GM10248 (cell line): ENCODE data around the gene POLR1D.

Experiments used
- CTCF ChIA-PET: fragments of 300-600 bp; sonication (Branson Sonifier 250); formaldehyde crosslinking; extraction: SDS; loops from one replicate; lab custom pipeline; 2021; ENCODE audit warnings: antibody characterized with exemption; lab: Yijun Ruan, JAX
- POLR2A ChIA-PET: fragments of 350-650 bp; sonication (Branson Sonifier 250); formaldehyde crosslinking; extraction: SDS; loops from one replicate; lab custom pipeline; 2020; ENCODE audit warnings: antibody characterized with exemption; lab: Yijun Ruan, JAX
- DNase-seq: peaks from one replicate; pipeline ENCODE4 v3.0.0; 2012; ENCODE audit errors: extremely low spot score
- TF ChIP-seq, protein P1 (sequence below): IDR thresholded peaks from 2 replicates; pipeline ENCODE4 v1.5.1; 2012; ENCODE audit warnings: mild to moderate bottlenecking, low read depth; ENCODE audit errors: extremely low read depth, missing control alignments, control extremely low read depth

POLR1D gene

DNA sequence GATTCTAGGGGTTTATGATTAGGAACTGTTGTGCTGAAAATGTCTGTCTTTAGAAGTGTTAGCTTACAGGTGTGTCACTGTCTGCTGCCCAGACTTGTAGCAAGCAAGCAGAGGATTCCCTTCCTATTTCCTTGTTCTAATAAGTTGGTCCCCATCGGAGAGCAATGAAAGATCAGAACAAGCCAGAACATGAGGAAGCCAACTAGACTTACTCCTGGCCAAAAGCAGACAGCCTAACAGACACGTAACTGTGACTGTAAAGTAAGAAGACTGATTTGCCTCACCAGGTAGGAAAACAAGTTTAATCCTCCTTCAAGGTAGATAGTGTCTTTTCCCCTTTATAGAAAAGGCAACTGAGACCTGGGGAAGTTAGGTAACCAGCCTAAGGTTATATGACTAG lies 12.5 kb downstream of the POLR1D start:
- ChIA-PET POLR2A (no interaction called here), CTCF (interaction anchor here (1.0 to 4.1 kb wide), 2 partner anchors 8 to 11 kb away, joined by 3 to 22 read pairs; no protein-coding TSS in a partner anchor)
- TF ChIP-seq, protein P1, sequence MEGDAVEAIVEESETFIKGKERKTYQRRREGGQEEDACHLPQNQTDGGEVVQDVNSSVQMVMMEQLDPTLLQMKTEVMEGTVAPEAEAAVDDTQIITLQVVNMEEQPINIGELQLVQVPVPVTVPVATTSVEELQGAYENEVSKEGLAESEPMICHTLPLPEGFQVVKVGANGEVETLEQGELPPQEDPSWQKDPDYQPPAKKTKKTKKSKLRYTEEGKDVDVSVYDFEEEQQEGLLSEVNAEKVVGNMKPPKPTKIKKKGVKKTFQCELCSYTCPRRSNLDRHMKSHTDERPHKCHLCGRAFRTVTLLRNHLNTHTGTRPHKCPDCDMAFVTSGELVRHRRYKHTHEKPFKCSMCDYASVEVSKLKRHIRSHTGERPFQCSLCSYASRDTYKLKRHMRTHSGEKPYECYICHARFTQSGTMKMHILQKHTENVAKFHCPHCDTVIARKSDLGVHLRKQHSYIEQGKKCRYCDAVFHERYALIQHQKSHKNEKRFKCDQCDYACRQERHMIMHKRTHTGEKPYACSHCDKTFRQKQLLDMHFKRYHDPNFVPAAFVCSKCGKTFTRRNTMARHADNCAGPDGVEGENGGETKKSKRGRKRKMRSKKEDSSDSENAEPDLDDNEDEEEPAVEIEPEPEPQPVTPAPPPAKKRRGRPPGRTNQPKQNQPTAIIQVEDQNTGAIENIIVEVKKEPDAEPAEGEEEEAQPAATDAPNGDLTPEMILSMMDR = no peak
- DNase-seq = no peak

DNA sequence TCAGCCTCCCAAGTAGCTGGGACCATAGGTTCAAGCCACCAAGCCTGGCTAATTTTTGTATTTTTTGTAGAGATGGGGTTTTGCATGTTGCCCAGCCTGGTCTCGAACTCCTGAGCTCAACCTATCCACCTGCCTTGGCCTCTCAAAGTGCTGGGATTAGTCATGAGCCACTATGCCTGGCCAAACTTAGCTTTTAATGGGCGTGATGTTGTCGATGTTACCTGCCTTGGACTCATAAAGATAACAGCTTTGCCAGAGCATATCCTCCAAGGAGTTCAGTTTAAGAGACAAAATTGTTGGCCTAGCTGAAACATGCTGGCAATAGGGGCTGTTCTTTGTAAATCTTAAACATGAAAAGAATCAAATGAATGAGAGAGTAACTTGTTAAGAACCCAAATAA lies 13.1 kb downstream of the POLR1D start:
- ChIA-PET CTCF (interaction anchor here (1.0 to 1.4 kb wide), 3 partner anchors 10 to 14 kb away, joined by 3 read pairs; partner anchors contain the start of gene LNX2), POLR2A (no interaction called here)
- TF ChIP-seq, protein P1 = no peak
- DNase-seq = no peak

DNA sequence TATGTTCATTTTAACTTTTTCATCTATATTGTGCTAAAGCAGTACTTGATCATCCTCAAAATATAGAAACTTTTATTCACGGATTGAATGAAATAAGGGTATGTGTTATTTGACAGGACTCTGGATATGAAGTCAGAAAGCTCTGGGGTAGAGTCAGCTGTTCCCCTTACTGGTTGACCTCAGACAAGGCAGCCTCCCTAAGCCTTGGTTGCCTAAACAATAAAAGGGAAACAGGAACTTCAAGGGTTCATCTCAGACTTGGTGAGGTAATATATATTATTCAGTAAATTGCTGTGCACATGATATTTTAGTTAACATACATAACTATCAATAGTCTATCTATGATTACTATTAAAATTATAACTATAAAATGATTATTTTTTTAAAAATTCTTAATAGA lies 13.6 kb downstream of the POLR1D start:
- CTCF ChIA-PET = interaction anchor here (1.0 to 1.4 kb wide), 3 partner anchors 10 to 14 kb away, joined by 3 read pairs; partner anchors contain the start of gene LNX2

DNA sequence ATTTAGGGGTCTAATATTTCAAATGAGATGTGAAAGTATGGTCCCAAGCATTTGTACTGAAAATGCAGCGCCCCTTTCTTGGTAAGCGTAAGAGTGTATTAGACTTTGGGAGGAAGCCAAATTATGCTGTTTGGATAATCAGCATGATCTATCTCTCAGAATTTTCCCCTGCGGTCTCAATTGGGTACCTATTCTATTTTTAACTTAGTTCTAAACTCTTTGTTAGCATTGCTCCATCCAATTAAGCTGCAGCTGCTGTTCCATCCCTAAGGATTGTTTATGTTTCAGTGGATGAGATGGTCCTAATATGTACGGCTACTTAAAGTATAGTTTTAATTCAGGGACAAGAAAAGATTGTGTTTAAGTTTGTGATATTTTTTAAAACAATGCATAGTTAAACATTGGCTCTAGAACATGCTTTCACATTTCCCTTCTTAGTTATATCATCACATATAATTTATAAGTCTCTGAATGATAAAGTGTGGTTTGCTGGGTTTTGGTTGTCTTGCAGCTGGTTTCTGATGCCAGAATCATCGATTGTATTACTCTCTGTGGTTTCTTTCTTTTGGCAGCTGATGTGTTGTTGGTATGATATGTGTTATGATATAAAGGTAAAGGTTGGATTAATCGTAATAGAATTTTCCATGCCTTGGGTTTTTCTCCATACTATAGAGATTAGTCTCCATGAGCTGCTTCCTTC lies 15.0 kb downstream of the POLR1D start:
- no peak for DNase-seq
- TF ChIP-seq, protein P1 = no peak
- ChIA-PET CTCF (no interaction called here), POLR2A (no interaction called here)

More for the DNA sequence above, 13.6 kb downstream of the POLR1D start:
- DNase-seq = no peak
- TF ChIP-seq, protein P1 = no peak
- POLR2A ChIA-PET = no interaction called here

DNA sequence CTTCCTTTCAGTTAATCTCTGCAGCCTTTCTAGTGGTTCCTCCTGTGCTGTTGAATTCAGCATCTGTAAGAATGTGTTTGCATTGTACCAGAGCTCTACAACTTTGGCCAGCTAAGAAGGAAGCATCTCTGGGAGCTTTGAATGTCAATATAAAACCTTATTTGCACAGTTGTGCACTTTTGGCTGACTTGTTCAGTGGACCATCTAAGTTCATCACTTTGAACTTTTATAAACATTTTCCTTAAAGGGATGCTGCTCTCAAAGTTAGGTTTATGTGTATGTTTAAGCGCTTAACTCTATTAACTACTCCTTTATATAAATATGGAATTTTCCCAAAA lies 15.6 kb downstream of the POLR1D start:
- ChIA-PET POLR2A (no interaction called here), CTCF (no interaction called here)
- TF ChIP-seq, protein P1 = no peak
- DNase-seq = no peak

DNA sequence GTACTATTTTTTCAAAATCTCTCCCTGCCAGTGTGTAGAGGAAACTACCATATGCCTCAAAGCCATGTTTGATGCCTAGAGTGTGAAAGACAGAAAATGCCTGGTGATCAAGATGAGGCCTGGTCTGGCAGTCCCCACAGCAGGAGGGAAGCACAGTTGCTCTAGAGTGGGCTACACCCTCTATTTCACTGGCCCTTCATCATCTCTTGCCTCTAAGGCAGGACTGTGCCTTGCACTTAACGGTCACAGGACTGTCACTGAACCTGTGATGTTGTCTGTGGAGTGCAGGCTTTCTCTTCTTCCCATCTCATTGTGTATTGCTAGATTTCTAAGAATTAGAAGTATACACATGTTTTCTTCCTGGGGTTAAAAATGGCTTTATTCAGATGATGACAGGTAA lies 16.3 kb downstream of the POLR1D start:
- ChIA-PET CTCF (interaction anchor here (1.0 to 2.4 kb wide), 2 partner anchors 9 to 11 kb away, joined by 4 to 13 read pairs; no protein-coding TSS in a partner anchor), POLR2A (no interaction called here)
- TF ChIP-seq, protein P1 = no peak
- DNase-seq = no peak
